GM12874 (cell line): Measurements from ENCODE around the gene HOOK2.

ENCODE experiments used
- TF ChIP-seq, protein P1 (sequence below): IDR thresholded peaks from 2 replicates; pipeline ENCODE4 v1.5.1; 2011; ENCODE audit warnings: low read depth, mild to moderate bottlenecking, control low read depth, low read length, moderate library complexity; ENCODE audit not compliant: insufficient read depth

HOOK2 gene

DNA sequence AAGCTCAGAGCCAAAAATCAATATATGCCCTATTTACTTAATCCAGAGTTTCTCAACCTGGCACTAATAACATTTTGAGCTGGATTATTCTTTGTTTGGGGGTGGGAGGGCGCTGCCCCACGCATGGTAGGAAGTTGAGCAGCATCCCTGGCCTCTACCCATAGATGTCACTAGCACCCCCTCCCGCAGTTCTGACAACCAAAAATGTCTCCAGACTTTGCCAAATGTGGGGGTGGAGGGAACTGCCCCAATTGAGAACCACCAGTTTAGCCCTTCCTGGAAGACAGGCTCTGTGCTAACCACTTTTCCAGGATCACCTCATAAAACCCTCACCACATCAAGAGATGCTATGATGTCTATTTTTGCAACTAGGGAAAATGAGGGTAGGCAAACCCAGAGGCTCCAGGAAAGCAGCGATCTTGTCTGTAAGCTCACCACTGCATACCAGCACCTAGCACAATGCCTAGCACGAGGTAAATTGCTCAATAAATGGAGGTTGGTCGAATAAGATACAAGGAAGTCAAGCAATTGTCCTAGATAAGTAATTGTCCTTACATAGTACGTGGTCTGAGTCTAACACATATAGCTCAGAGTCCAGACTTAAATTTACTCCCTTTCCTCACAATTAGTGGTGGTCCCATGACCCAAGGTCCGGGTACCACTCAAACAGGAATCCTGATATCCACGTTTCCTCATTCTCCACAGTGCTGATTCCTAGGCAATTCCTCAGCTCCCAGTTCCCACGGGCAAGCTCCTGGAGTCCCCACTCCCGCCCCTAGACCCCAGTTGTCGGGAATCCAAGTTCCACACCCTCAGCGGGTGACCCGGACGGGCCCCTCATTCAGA is 41.8 kb downstream of the HOOK2 start:
- TF ChIP-seq, protein P1, sequence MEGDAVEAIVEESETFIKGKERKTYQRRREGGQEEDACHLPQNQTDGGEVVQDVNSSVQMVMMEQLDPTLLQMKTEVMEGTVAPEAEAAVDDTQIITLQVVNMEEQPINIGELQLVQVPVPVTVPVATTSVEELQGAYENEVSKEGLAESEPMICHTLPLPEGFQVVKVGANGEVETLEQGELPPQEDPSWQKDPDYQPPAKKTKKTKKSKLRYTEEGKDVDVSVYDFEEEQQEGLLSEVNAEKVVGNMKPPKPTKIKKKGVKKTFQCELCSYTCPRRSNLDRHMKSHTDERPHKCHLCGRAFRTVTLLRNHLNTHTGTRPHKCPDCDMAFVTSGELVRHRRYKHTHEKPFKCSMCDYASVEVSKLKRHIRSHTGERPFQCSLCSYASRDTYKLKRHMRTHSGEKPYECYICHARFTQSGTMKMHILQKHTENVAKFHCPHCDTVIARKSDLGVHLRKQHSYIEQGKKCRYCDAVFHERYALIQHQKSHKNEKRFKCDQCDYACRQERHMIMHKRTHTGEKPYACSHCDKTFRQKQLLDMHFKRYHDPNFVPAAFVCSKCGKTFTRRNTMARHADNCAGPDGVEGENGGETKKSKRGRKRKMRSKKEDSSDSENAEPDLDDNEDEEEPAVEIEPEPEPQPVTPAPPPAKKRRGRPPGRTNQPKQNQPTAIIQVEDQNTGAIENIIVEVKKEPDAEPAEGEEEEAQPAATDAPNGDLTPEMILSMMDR, result peak; percentile 68

DNA sequence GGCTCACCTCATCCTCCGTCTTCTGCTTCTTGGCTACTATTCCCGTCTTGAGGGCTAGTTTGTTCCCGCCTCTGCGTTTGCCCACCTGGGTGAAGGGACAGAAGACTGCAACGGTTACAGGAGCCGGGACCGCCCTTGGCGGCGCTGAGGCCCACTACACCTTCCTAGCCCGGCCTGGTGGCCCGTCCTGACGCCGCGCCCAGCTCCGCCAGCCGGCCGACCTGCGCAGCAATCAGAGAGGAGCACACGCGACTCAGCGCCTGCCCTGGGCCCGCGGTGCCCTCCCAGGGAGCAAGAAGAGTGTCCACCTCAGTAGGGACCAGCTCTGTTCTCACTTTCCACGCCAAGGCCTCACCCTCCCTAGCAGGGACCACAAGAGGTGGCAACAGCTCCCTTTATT is 44.0 kb downstream of the HOOK2 start:
- TF ChIP-seq, protein P1, result no peak

DNA sequence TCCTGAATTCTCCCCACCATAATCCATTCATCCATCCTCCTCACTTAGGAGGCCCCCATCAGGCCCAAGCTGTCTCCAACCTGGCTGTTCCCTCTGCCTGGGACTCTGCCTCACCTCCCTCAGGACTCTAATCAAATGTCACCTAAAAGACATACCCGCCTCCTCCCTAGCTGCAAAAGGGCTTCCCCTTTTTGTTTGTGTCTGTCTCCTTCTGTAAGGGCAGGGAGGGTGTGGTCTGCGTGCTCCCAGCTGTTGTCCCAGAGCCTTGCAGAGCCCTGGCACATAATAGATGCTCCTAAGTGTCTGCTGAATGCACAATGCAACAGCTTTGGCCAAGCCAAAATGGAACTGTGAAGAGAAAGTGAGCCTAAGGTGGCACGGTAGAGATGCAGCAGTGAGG is 45.3 kb downstream of the HOOK2 start:
- TF ChIP-seq, protein P1, result no peak

DNA sequence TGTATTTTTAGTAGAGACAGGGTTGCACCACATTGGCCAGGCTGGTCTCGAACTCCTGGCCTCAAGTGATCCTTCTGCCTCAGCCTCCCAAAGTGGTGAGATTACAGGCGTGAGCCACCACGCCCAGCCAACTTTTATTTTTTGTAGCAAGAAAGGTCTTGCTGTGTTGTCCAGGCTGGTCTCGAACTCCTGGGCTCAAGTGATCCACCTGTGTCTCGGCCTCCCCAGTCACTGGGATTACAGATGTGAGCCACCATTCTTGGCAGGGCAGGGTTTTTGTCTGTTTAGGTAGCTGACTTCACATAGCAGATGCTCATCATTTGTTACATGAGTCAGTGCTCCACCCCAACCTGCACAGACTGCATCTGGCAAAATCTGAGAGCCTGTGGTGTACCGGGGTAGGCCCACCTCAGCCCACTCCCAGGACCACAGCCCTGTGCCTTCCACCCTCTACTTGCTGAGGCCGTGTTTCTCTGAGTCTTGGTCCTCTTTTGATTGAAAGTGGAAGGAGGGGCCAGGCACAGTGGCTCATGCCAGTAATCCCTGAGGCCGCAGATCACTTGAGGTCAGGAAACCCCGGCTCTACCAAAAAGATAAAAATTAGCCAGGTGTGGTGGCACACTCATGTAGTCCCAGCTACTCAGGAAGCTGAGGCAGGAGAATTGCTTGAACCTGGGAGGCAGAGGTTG is 47.5 kb downstream of the HOOK2 start:
- TF ChIP-seq, protein P1, result no peak

DNA sequence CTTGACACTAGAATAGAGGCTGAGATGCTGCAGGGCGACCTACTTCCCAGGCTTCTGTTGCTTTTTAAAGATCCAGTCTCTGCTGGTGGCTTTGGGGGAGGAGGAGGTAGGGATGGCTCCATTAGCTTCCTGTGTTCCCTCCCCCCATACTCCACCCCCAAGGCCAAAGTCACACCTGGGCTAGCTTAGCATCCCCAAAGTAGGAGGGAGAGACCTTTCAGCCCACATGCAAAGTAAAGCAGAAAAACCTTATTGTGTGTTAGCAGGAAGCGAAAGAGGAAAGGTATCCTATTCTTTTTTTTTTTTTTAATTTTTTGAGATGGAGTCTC is 48.4 kb downstream of the HOOK2 start:
- TF ChIP-seq, protein P1, result no peak

DNA sequence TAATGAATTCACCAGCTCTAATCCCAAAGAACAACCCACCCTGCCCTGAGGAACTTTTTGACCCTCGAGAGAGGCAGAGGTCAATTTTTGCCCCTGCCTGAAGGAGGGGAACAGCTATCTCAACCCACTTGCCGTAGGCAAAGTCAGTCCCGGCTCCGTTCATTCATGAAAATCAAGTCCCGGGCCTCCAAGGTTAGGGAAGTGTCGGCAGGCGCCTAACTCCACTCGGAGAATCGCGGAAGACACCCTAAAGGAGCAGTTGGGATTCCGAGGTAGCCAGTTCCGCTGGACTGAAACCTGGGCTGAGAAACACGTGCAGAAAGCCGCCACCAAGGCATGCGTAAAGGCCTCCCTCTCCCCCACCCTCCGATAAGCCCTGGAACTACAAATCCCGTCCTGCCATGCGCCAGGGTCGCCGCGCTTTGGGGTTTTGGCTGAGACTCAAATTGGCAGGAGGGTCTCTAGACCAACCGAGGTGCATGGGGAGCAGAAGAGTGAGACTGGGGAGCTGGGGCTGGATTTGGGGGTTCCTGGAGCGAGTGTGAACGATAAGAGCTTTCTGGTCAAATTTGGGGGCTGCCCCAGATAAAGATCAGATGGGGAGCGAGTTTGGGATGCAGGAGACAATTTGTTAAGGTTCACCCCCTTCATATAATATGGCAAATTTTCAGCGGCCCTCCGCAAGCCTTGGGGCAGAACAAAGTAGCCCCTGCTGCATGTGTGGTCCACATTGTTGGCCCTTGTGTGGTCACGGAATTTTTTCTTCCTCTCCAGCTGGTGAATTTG is 51.5 kb downstream of the HOOK2 start, which contains the start of gene TNPO2:
TNPO2 (minus strand) TSS at position 292 of the 786 bp plus-strand sequence. CDS start 2,955 bp downstream, outside the sequence.
- TF ChIP-seq, protein P1, result no peak

DNA sequence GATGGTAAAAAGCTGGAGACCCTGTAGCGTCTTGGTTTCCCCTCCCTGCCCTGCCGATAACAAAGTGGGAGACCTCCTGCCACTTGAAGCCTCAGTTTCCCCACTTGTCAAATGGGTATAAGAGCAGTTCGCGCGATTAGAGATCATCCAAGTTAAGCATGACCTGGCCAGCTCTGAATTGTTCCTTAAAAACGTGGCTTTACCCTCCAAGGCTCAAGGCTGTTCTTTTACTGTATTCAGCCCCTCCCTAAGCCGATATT is 52.0 kb downstream of the HOOK2 start:
- TF ChIP-seq, protein P1, result no peak
